Ishikawa (cell line): Measurements from ENCODE around the gene TUT1.

ENCODE experiments used
- REST ChIP-seq: IDR thresholded peaks from 2 replicates; pipeline ENCODE4 v1.6.1; 2012; ENCODE audit warnings: low read depth, mild to moderate bottlenecking
- TAF1 ChIP-seq: IDR thresholded peaks from 2 replicates; pipeline ENCODE4 v1.6.1; 2012; ENCODE audit warnings: low read depth, mild to moderate bottlenecking

- TF ChIP-seq REST, result no peak
- TF ChIP-seq TAF1, result no peak
Observed at GRCh38 chr11:62608776-62609175, 17.5 kb upstream of the TUT1 start.
